GM21737 (cell line): ENCODE data around the gene PAPPA2.

Experiments
- ATAC-seq: cut with Tn5 transposase; IDR thresholded peaks from one replicate; pipeline ENCODE4 v1.9.1; 2021; ENCODE audit warnings: mild to moderate bottlenecking, moderate library complexity; ENCODE audit not compliant: unreplicated experiment

The PAPPA2 gene

GRCh38 chr1:176795929-176796328, 333.0 kb downstream of the PAPPA2 start:
- no peak for ATAC-seq

DNA sequence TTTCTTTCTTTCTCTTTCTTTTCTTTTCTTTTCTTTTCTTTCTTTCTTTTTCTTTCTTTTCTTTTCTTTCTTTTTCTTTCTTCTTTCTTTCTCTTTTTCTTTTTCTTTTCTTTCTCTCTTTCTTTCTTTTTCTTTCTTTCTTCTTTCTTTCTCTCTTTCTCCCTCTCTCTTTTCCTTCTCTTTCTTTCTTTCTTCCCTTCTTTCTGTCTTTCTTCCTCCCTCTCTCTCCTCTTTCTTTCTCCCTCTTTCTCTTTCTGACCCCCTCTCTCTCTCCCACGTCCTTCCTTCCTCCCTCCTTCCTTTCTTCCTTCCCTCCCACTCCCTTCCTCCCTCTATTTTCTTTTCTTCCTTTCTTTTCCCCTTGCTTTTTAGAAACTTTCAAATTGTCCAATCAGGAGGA, 333.6 kb downstream of the PAPPA2 start:
- ATAC-seq = no peak

GRCh38 chr1:176799327-176799726, 336.4 kb downstream of the PAPPA2 start:
- ATAC-seq = no peak

DNA sequence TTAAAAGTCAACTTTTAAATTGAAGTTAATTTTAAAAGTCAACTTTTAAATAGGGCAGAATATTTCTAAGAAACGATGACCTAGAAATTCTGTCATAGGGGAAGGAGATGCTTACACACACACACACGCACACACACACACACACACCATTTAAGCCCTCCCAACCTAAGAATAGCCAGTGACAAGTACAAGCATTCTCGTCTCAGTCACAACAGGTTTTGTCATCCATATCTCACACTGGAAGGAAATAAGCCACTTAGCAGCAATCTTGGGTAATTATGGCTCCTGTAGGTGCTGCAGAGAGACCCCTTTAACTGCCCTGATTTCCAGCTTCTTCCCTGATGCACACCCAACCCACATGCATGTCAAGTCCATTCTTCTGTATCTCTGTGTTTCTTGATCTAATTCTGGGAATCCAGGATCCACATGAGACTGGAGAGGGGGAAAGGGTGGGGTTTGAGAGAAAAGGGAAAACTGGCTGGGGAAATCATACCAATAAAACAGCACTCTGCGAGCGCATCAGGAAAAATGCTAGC, 338.1 kb downstream of the PAPPA2 start:
- ATAC-seq = no peak

DNA sequence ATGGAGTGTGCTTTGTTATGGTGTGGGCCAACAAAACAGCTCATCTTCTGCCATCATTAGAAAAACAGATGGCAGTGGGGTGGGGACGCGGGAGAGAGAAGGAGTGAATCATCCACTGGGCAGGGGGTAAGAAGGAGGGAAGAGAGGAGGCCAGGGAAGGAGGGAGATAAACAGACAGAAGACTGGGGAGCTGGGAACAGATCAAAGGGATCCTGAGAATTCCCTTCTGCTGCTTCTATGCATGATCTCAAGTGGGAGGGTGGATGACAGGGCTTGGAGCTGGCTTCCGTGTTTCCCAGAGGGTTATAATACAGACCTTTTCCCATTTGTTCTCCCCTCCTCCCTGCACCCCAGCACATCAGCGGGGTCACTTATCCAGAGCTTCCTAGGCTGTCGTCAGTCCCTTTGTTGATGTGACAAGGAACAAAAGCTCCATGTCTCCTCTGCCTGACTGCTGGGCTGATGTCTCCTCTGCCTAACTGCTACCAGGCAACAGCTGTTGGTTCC, 338.6 kb downstream of the PAPPA2 start:
- no peak for ATAC-seq

DNA sequence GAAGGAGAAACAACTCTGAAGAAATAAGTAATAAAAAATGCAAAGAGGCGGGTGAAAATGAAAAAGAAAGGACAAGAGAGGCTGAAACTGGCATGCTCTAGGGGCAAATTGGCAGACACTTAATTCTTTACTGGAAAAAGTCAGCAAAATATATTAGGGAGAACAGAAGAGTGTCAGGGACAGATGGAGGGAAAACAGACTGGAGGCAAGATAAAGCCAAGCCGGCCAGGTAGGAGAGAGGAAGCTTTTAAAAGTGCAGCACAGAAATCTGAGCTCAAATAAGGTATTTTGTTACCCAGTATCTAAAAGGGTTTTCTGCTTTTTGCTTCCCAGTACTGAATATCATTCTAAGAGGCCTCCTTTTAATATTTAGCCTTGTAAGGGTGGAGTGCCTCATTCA, 339.3 kb downstream of the PAPPA2 start:
- no peak for ATAC-seq

GRCh38 chr1:176803042-176803441, 340.1 kb downstream of the PAPPA2 start:
- ATAC-seq = no peak

- no peak for ATAC-seq
Observed at GRCh38 chr1:176803596-176803995, 340.6 kb downstream of the PAPPA2 start.

DNA sequence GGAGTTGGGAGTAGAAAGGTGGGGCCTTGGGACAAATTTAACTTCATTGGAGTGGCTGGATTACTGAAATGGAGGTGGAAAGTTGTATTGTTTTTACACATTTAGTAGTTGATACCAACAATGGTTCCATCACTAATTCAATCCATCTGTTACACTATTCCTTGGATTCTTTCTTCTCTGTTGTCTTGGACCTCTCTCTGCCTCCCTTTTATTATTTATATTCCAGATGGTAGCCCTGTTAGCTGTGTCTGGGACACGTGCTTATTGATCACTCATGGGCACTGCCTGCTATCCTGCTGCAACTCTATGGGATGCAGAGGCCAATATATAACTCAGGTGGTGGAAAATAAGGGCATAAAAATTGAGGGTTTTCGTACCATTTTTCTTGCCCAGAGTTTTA, 346.3 kb downstream of the PAPPA2 start:
- no peak for ATAC-seq

GRCh38 chr1:176811511-176812288, 348.7 kb downstream of the PAPPA2 start:
- no peak for ATAC-seq

DNA sequence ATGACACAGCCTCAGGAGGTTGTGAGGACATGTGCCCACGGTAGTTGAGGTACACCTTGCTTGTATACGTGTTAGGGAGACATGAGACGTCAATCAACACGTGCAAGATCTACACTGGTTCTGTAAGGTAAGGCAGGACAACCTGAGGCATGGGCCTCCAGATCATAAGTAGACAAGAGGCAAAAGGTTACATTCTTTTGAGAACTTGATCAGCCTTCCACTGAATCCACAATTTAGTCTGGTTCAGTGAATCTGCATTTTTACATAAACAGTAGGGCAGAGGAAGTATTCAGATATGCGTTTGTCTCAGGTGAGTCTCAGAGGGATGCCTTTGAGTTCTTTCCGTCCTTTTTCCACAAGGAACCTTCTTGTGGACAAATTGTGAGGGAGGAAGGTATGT, 352.6 kb downstream of the PAPPA2 start:
- no peak for ATAC-seq

DNA sequence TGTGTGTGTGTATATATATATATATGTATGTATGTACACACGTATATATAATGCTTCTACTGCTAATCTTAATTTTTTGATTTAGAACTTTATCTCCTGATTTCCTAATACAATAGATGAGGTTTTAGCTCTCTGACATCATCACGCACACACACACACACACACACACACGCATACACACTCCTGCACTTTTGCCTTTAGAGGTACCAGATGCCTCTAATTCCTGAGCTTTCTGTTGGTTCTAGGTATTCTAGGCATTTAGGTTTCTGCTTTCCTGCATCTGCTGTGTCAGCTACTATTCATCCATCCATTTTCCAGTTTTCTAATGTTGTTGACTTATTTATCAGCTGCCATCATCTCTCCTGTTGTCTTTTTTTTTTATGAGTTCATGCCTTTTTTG, 353.3 kb downstream of the PAPPA2 start:
- ATAC-seq = no peak

DNA sequence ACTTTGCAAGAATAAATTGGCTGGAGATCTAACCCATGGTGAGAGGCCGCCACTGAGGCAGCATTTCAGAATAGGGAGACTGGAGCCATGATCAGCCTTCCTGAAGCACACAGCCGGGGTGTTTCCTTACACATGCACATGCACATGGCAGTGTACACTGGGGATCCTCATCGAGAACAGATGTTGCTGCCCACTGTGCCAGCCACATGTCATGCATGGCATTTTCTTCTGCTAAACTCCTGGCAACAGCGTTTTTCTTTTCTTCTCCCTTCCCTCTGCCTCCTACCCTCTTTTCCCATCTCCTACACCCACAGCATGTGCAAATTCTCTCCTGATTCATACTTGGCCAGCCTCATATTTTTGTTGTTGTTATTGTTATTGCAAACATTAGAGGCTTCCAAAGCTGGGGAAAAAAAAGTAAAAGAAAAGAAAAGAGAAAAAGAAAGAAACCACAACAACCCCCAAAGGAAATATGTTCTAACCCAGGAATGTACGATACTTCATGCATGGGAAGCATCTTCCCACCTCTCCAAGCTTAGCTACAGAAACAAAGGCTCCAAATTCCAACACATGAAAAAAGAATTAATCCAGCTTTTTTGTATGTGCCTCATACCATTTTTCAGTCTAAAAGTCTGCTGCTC, 357.5 kb downstream of the PAPPA2 start:
- no peak for ATAC-seq

- no peak for ATAC-seq
Observed at GRCh38 chr1:176826265-176826664, 363.3 kb downstream of the PAPPA2 start.

DNA sequence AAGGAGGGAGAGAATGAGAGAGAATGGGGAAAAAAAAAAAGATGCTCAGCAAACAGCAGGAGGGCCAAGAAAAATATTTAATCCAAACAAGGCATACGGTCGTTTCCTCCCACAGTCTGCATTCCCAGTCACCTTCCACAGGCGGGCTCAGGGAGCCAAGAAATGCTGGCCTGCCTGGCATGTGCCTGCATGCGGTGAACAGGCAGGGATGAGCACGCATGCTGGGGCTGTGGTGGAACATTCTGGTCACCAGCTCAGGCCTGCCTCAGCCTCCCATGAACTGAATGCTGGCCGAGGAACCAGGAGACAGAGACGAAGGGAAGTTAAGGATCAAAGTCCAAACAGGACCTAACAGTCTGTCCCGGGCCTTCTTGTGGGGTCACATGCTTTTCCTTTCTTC, 366.3 kb downstream of the PAPPA2 start:
- no peak for ATAC-seq

GRCh38 chr1:176831150-176831549, 368.2 kb downstream of the PAPPA2 start:
- no peak for ATAC-seq

DNA sequence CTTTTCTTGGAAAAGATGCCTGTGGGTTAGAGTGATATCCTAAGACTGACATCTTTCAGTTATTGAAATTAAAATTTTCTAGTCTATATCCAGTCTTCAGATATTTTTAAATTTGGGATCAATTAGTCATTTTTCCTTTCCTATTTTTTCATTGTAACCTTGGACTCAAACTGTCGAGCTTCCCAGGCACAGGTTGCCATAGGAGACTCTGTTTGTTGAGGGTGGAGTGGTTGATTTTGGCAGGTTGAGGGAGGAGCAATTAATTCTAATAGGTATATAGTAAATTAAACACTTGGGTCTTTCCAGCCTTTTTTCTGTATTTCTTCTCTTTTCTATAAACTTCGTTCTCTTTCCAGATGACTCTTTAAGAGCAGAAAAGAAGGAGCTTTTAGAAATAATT, 374.7 kb downstream of the PAPPA2 start:
- ATAC-seq = no peak

GRCh38 chr1:176838276-176838995, 375.5 kb downstream of the PAPPA2 start:
- no peak for ATAC-seq

GRCh38 chr1:176839216-176839615, 376.2 kb downstream of the PAPPA2 start:
- no peak for ATAC-seq

DNA sequence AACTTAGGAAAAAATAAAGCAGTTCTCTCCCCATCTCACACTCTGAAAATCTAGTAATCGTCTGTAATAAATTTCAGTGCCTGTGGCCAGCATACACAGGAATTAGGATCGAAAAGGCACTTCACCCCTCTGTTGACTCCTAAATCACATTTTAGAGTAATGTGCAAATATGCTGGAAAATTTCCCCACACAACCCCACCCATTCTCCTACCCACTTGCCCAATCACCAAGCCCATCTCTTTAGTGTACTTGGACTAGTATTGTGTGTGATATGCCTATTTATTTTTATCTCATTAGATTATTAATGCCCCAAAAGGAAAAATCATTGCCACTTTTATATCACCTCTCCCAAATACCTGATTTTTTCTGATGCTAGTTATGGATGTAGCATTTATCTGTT, 378.3 kb downstream of the PAPPA2 start:
- no peak for ATAC-seq
